Measurements from ENCODE around the gene NRL. TPM values are rescaled to one million over a fixed set of nuclear protein-coding genes. Genes with fewer than 3 reads are reported as not detected.

Gene NRL
- total and polyA plus RNA-seq, 10 of the 15 experiments (the other 5 are each of a cell fraction or from before 2014, with no cell fraction given) = 0.11 to 4.4 (median 2.2) TPM

GRCh38 chr14:24146978-24147760 lies 32.4 kb upstream of the NRL start, which contains the start of gene RNF31:
Gene RNF31, plus strand, starts transcription at chr14:24147498. Its CDS starts 201 bp downstream, at chr14:24147699.
- peak; percentile 93 for ATAC-seq
- POLR2A ChIA-PET = interaction anchor here (0.6 to 5.8 kb wide), 25 partner anchors 9 to 827 kb away, joined by 3 to 99 read pairs (median 7); partner anchors contain the start of genes CHMP4A, CIDEB, DCAF11 and IPO4
- H4K20me1 ChIP-seq (ENCODE audit: control insufficient read depth, insufficient read depth) = no peaks in the 10 kb centered on the region
- H3K4me1 ChIP-seq (ENCODE audit: control insufficient read depth, insufficient read depth, low read length) = peaks cover 11% of the 10 kb centered on the region
- FAIRE-seq = peak; percentile 96
- H3K4me2 ChIP-seq (ENCODE audit: control insufficient read depth, insufficient read depth) = peak within 1 kb of the TSS; percentile 88
- 2% methylated on average over 57 of the region's 57 CpGs for WGBS (ENCODE audit: insufficient coverage, insufficient replicate concordance, low lambda C conversion rate, missing lambda C conversion rate)
- DNase-seq (ENCODE audit: low read depth, low spot score) = peak; percentile 92
- in situ Hi-C loops (cut with MboI) = no loop called here
- H3K27me3 ChIP-seq (replicated peaks in 1 of 2; ENCODE audit: control insufficient read depth in 2 of 2, insufficient read depth in 2 of 2, low read length in 1 of 2) = no peaks in the 10 kb centered on the region
- BruUV-seq (replicated peaks) = no TSS peak
- peaks cover 61% of the 10 kb centered on the region for H3K79me2 ChIP-seq (ENCODE audit: control insufficient read depth, insufficient read depth, low read length)
- peak within 1 kb of the TSS; percentile 88 for H3K9ac ChIP-seq (ENCODE audit: control insufficient read depth, insufficient read depth, low read length)
- no peaks in the 10 kb centered on the region; the same call in 2 of the 3 replicates for H3K9me3 ChIP-seq (replicated peaks; ENCODE audit: control insufficient read depth, insufficient read depth, low read length)
- H2AFZ ChIP-seq (ENCODE audit: control insufficient read depth, low read depth, low read length) = peak within 1 kb of the TSS; percentile 66
- peaks cover 18 to 41% of the 10 kb centered on the region in 2 experiments for H3K36me3 ChIP-seq (ENCODE audit: control insufficient read depth in 2 of 2, insufficient read depth in 2 of 2, low read length in 1 of 2)
- SMC1A ChIA-PET (ENCODE audit: uncharacterized antibody, unreplicated experiment) = interaction anchor here (0.6 to 4.8 kb wide), 11 partner anchors 11 to 1178 kb away, joined by 3 to 54 read pairs (median 8); partner anchors contain the start of genes DCAF11, IPO4, IRF9 and NRL
- H3K4me3 ChIP-seq = peak within 1 kb of the TSS; percentile 82
- peak within 1 kb of the TSS; percentile 94 for H3K27ac ChIP-seq (ENCODE audit: control insufficient read depth, insufficient read depth)
- CTCF ChIA-PET = interaction anchor here (0.6 to 8.2 kb wide), 15 partner anchors 11 to 285 kb away, joined by 3 to 63 read pairs (median 6); partner anchors contain the start of genes CHMP4A, DCAF11, IRF9 and NRL
- intact Hi-C loops (cut with micrococcal nuclease; ENCODE audit: unreplicated experiment) = loop anchor here (1.0 to 5.0 kb wide), 2 partner anchors 14 to 150 kb away; partner anchors contain the start of genes DHRS1, IRF9 and NOP9
- RAD21 ChIA-PET (ENCODE audit: unreplicated experiment) = interaction anchor here (0.6 to 3.9 kb wide), 19 partner anchors 10 to 162 kb away, joined by 3 to 37 read pairs (median 6); partner anchors contain the start of genes CHMP4A, CIDEB, DCAF11 and IPO4
- no peak; the same call in 1 of the 2 replicates for TF ChIP-seq RUNX3 (IDR thresholded peaks at IDR 0.05; ENCODE audit: low read length)
- TF ChIP-seq NR2C1 (IDR thresholded peaks at IDR 0.05) = peak; percentile 85
- no peak; the same call in 1 of the 2 replicates for TF ChIP-seq RFX5 (IDR thresholded peaks at IDR 0.05; ENCODE audit: low read depth, low read length)
- no peak for TF ChIP-seq RAD21 (IDR thresholded peaks at IDR 0.05; ENCODE audit: insufficient read depth, low read depth, low read length)
- TF ChIP-seq SUZ12 (IDR thresholded peaks at IDR 0.05; ENCODE audit: unreplicated experiment) = no peak
- no peak for TF ChIP-seq JUNB (IDR thresholded peaks at IDR 0.05)
- peak; percentile 54 for TF ChIP-seq SMAD1 (IDR thresholded peaks at IDR 0.05; ENCODE audit: low read depth, partially characterized antibody)
- no peak for TF ChIP-seq USF1 (IDR thresholded peaks at IDR 0.05; ENCODE audit: borderline replicate concordance, extremely low read length, insufficient read depth, low read depth, low read length)
- TF ChIP-seq PKNOX1 (IDR thresholded peaks at IDR 0.05) = peak; percentile 73
- TF ChIP-seq CREM (IDR thresholded peaks at IDR 0.05; ENCODE audit: low read depth) = no peak
- no peak for TF ChIP-seq HDAC6 (IDR thresholded peaks at IDR 0.05; ENCODE audit: unreplicated experiment)
- no peak for TF ChIP-seq IKZF2 (IDR thresholded peaks at IDR 0.05)
- no peak for TF ChIP-seq SKIL (IDR thresholded peaks at IDR 0.05; ENCODE audit: low read depth, poor library complexity, severe bottlenecking)
- no peak for TF ChIP-seq CTCF (IDR thresholded peaks at IDR 0.05 in 2 of 3, conservative IDR thresholded peaks at IDR 0.05 in 1 of 3; ENCODE audit: control insufficient read depth in 2 of 3, extremely low read depth in 1 of 3, insufficient read depth in 1 of 3, low read depth in 3 of 3, low read length in 3 of 3)
- TF ChIP-seq MXI1 (IDR thresholded peaks at IDR 0.05; ENCODE audit: low read depth, low read length) = peak; percentile 14
- no peak for TF ChIP-seq ASH2L (IDR thresholded peaks at IDR 0.05; ENCODE audit: borderline replicate concordance, low read depth)

Data from GM12878 (cell line).